ENCODE results near the gene COMMD6. TPM values are rescaled to one million over a fixed set of nuclear protein-coding genes. Genes with fewer than 3 reads are reported as not detected.

Gene COMMD6
- total and polyA plus RNA-seq, 3 donors from 2014 or later = 51.3 to 166 (median 60.4) TPM

DNA sequence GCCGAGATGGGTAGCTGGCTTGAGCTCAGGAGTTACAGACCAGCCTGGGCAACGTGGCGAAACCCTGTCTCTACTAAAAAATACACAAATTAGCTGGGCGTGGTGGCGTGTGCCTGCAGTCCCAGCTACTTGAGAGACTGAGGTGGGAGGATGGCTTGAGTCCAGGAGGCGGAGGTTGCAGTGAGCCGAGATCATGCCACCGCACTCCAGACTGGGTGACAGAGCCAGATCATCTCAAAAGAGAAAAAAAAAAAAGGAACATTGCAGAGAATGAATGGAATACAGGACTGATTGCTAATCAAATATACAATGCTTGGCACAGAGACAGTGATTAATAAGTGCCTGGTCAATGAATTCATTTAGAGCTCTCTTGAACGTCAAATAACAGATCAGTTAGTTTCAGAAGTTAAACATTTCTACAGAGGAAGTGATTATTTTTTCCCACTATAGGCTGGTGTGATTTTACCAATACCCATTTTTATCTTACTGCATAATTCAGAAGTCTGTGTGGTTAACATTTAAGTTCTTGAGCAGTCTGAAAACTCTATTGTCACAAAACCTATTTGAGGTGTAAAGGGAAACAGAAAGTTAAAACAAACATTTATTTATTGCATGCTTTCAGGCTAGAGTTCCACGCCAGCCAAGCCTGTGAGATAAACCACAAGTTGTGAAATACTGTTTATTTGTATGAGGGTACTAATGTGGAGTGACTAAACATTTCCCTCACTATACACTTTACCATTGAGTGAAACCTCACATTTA is 48.0 kb downstream of the COMMD6 start:
- peak; percentile 36 for DNase-seq

GRCh38 chr13:75486146-75487062 is 51.2 kb downstream of the COMMD6 start:
- Histone ChIP-seq H3K4me3 (no peak overlapping the region), H3K9me3 (no peaks in the 10 kb centered on the region), H3K36me3 (ENCODE audit: low read depth, missing control alignments) (no peaks in the 10 kb centered on the region), H3K4me1 (no peaks in the 10 kb centered on the region), H3K27me3 (no peaks in the 10 kb centered on the region), H3K27ac (no peak overlapping the region)
- no peak for DNase-seq
- WGBS, 2 donors = 53 to 62% methylated on average over 5 of the region's 5 CpGs
- intact Hi-C loops (cut with DNase I; ENCODE audit: low total_unique reads) = no loop called here
- no peak for TF ChIP-seq POLR2A (IDR thresholded peaks at IDR 0.05)
- TF ChIP-seq, protein P1, sequence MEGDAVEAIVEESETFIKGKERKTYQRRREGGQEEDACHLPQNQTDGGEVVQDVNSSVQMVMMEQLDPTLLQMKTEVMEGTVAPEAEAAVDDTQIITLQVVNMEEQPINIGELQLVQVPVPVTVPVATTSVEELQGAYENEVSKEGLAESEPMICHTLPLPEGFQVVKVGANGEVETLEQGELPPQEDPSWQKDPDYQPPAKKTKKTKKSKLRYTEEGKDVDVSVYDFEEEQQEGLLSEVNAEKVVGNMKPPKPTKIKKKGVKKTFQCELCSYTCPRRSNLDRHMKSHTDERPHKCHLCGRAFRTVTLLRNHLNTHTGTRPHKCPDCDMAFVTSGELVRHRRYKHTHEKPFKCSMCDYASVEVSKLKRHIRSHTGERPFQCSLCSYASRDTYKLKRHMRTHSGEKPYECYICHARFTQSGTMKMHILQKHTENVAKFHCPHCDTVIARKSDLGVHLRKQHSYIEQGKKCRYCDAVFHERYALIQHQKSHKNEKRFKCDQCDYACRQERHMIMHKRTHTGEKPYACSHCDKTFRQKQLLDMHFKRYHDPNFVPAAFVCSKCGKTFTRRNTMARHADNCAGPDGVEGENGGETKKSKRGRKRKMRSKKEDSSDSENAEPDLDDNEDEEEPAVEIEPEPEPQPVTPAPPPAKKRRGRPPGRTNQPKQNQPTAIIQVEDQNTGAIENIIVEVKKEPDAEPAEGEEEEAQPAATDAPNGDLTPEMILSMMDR (IDR thresholded peaks at IDR 0.05) = no peak

More for the DNA sequence above, 48.0 kb downstream of the COMMD6 start:
- Histone ChIP-seq H3K36me3 (ENCODE audit: low read depth, missing control alignments) (no peaks in the 10 kb centered on the region), H3K27ac (no peak overlapping the region), H3K4me3 (no peak overlapping the region), H3K9me3 (no peaks in the 10 kb centered on the region), H3K4me1 (no peaks in the 10 kb centered on the region), H3K27me3 (no peaks in the 10 kb centered on the region)
- intact Hi-C loops (cut with DNase I; ENCODE audit: low total_unique reads) = no loop called here
- TF ChIP-seq POLR2A (IDR thresholded peaks at IDR 0.05) = no peak
- TF ChIP-seq, protein P1 (IDR thresholded peaks at IDR 0.05) = no peak
- WGBS, 2 donors = 69 to 76% methylated on average over 10 of the region's 10 CpGs

- H3K27me3 ChIP-seq = no peaks in the 10 kb centered on the region
- H3K36me3 ChIP-seq (ENCODE audit: low read depth, missing control alignments) = no peaks in the 10 kb centered on the region
- 64 to 71% methylated on average over 1 of the region's 1 CpG for WGBS, 2 donors
- no peaks in the 10 kb centered on the region for H3K9me3 ChIP-seq
- H3K4me1 ChIP-seq = no peaks in the 10 kb centered on the region
- DNase-seq = no peak
- H3K4me3 ChIP-seq = no peak overlapping the region
- intact Hi-C loops (cut with DNase I; ENCODE audit: low total_unique reads) = no loop called here
- H3K27ac ChIP-seq = no peak overlapping the region
- TF ChIP-seq, protein P1 (IDR thresholded peaks at IDR 0.05) = no peak
- no peak for TF ChIP-seq POLR2A (IDR thresholded peaks at IDR 0.05)
Observed at GRCh38 chr13:75485286-75486062, 52.2 kb downstream of the COMMD6 start.

- no peaks in the 10 kb centered on the region for H3K4me1 ChIP-seq
- no peaks in the 10 kb centered on the region for H3K27me3 ChIP-seq
- H3K4me3 ChIP-seq = peak overlapping the region; percentile 81 to 92
- 0% methylated on average over 1 of the region's 1 CpG for WGBS, 2 donors
- no peaks in the 10 kb centered on the region for H3K36me3 ChIP-seq (ENCODE audit: low read depth, missing control alignments)
- intact Hi-C loops (cut with DNase I; ENCODE audit: low total_unique reads) = no loop called here
- peak overlapping the region; percentile 82 to 83 for H3K27ac ChIP-seq
- H3K9me3 ChIP-seq = no peaks in the 10 kb centered on the region
- DNase-seq = no peak
- TF ChIP-seq, protein P1 (IDR thresholded peaks at IDR 0.05) = no peak
- TF ChIP-seq POLR2A (IDR thresholded peaks at IDR 0.05) = no peak
Observed at GRCh38 chr13:75482820-75483079, 54.9 kb downstream of the COMMD6 start.

All from testis (tissue), 3 donors.